HepG2 (cell line): Measurements from ENCODE around the gene NOP9. TPM values are rescaled to one million over a fixed set of nuclear protein-coding genes. Genes with fewer than 3 reads are reported as not detected.
A peak's percentile ranks its signal among the peaks of the same experiment; 100 is the strongest.

Experiments used
- ARNTL ChIP-seq: sonication (generic); formaldehyde crosslinking; IDR thresholded peaks from 2 replicates; pipeline ENCODE4 v1.4.0; 2020; ENCODE audit warnings: mild to moderate bottlenecking, missing genetic modification reagents
- FOXM1 ChIP-seq: sonication (generic); formaldehyde crosslinking; IDR thresholded peaks from 2 replicates; pipeline ENCODE4 v1.5.0; 2020; ENCODE audit warnings: missing genetic modification reagents
- GATA4 ChIP-seq: sonication (generic); IDR thresholded peaks from 2 replicates; pipeline ENCODE4 v1.6.1; 2016; ENCODE audit warnings: antibody characterized with exemption, low read depth, borderline replicate concordance
- HNRNPUL1 ChIP-seq: fragments of 200-400 bp; formaldehyde crosslinking; IDR thresholded peaks from 2 replicates; pipeline ENCODE4 v1.6.1; 2017; ENCODE audit warnings: low read depth, mild to moderate bottlenecking, low read length, moderate library complexity
- KLF9 ChIP-seq: IDR thresholded peaks from 2 replicates; pipeline ENCODE4 v1.6.1; 2016; ENCODE audit warnings: low read depth
- POGZ ChIP-seq: sonication (generic); formaldehyde crosslinking; IDR thresholded peaks from 2 replicates; pipeline ENCODE4 v1.4.0; 2020; ENCODE audit warnings: mild to moderate bottlenecking, missing genetic modification reagents
- REXO4 ChIP-seq: sonication (generic); formaldehyde crosslinking; IDR thresholded peaks from 2 replicates; pipeline ENCODE4 v1.8.0; 2022; ENCODE audit warnings: missing genetic modification reagents, mild to moderate bottlenecking, borderline replicate concordance
- RXRB ChIP-seq: IDR thresholded peaks from 2 replicates; pipeline ENCODE4 v1.6.1; 2016; ENCODE audit warnings: borderline replicate concordance, missing genetic modification reagents, missing compliant biosample characterization
- SALL1 ChIP-seq: sonication (generic); formaldehyde crosslinking; IDR thresholded peaks from 2 replicates; pipeline ENCODE4 v1.8.0; 2022; ENCODE audit warnings: mild to moderate bottlenecking, missing genetic modification reagents
- SETDB1 ChIP-seq: sonication (generic); formaldehyde crosslinking; IDR thresholded peaks from 2 replicates; pipeline ENCODE4 v1.5.1; 2020; ENCODE audit warnings: missing genetic modification reagents, mild to moderate bottlenecking, borderline replicate concordance
- SOX6 ChIP-seq, 2 experiments: fragments of 450-650 bp in 1 of 2; sonication (generic) in 1 of 2; formaldehyde crosslinking in 1 of 2; IDR thresholded peaks; 2 replicates each; pipeline versions ENCODE4 v1.4.0 to v1.6.1; 2017 to 2020; ENCODE audit warnings: antibody characterized with exemption in 1 of 2, mild to moderate bottlenecking in 1 of 2, missing genetic modification reagents in 1 of 2
- TCF7L2 ChIP-seq: IDR thresholded peaks from 2 replicates; pipeline ENCODE4 v1.6.1; 2011; ENCODE audit warnings: mild to moderate bottlenecking, low read depth, low read length, moderate library complexity
- ZNF501 ChIP-seq: sonication (generic); formaldehyde crosslinking; IDR thresholded peaks from 2 replicates; pipeline ENCODE4 v1.5.1; 2020; ENCODE audit warnings: mild to moderate bottlenecking, moderate library complexity, missing genetic modification reagents
- ZNF577 ChIP-seq: sonication (generic); formaldehyde crosslinking; IDR thresholded peaks from 2 replicates; pipeline ENCODE4 v1.4.0; 2020; ENCODE audit warnings: mild to moderate bottlenecking, low read depth, missing genetic modification reagents, borderline replicate concordance
- polyA plus RNA-seq, 8 experiments: library from polyadenylated mRNA; depleted of rRNA in 3 of 8; stranded (reverse) in 7 of 8; unstranded in 1 of 8; fragments of >200 nt; fragmentation: Illumina TruSeq in 4 of 8; extraction: Trizol in 4 of 8; gene quantifications; 2 replicates each; pipeline versions ENCODE4 v1.2.1 to v1.2.3, GENCODE V29; 2011 to 2016; ENCODE audit warnings: low read depth in 4 of 8, missing spikeins in 1 of 8, mixed read lengths in 1 of 8; ENCODE audit not compliant: insufficient read depth in 1 of 8
- total RNA-seq, 5 experiments: library from RNA; depleted of rRNA; stranded (reverse); fragments of >200 nt; fragmentation: Illumina TruSeq; extraction: Trizol; gene quantifications; 2 replicates each; pipeline ENCODE4 v1.2.3, GENCODE V29; 2016; ENCODE audit warnings: low read depth in 1 of 5
- TF ChIP-seq, protein P1 (sequence below): sonication (generic); formaldehyde crosslinking; IDR thresholded peaks from 2 replicates; pipeline ENCODE4 v1.5.1; 2020; ENCODE audit warnings: missing genetic modification reagents, mild to moderate bottlenecking, borderline replicate concordance
- TF ChIP-seq, protein P2 (sequence below): sonication (generic); formaldehyde crosslinking; IDR thresholded peaks from 2 replicates; pipeline ENCODE4 v1.8.1; 2022; ENCODE audit warnings: mild to moderate bottlenecking, missing genetic modification reagents
- TF ChIP-seq, protein P3 (sequence below): sonication (generic); formaldehyde crosslinking; IDR thresholded peaks from 2 replicates; pipeline ENCODE4 v1.4.0; 2020; ENCODE audit warnings: missing genetic modification reagents
- TF ChIP-seq, protein P4 (sequence below): IDR thresholded peaks from 2 replicates; pipeline ENCODE4 v1.6.1; 2016
- TF ChIP-seq, protein P5 (sequence below): sonication (generic); formaldehyde crosslinking; IDR thresholded peaks from 2 replicates; pipeline ENCODE4 v1.5.0; 2020; ENCODE audit warnings: mild to moderate bottlenecking, missing genetic modification reagents

Gene NOP9
- total and polyA plus RNA-seq, 2 of the 13 experiments (the other 11 are each of a cell fraction or from before 2014, with no cell fraction given): 24.5 to 61.6 TPM

DNA sequence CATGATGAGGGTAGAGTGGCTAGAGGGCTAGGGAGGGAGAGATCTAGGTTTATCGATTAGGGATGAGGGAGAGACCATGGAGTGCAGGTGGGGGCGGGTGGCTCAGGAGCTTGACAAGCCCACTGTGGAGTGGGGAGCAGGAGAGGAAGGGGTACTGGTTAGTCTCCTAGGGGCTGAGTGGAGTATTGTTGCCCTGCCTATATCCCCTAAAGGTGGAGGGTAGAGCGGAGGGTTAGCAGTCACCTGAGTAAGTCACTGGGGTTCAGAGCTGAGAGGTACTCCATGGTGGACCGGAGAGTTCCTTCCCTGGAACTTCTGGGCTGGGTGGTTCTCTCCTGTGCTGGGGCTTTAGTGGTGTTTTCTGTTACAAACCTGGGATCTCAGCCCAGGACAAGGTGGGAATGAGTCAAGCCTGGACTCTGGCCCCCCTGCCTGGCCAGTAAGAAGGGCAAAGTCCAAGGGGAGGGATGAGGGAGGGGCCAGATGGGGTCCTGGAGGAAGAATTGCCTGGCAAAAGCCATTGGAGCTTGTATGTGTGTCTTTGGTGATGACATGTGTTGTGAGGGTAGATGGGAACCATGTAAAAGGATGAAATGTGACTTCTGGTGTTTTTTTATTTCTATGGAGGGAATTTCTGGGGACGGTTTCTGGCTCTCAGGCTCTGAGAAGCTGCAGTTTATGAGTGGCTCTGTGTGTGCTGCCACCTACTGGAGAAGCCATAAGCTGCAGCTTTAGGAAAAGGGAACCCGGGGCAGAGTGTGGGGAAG is 8.1 kb downstream of the NOP9 start, which contains the start of gene CIDEB (continued):
- TF ChIP-seq, protein P1, sequence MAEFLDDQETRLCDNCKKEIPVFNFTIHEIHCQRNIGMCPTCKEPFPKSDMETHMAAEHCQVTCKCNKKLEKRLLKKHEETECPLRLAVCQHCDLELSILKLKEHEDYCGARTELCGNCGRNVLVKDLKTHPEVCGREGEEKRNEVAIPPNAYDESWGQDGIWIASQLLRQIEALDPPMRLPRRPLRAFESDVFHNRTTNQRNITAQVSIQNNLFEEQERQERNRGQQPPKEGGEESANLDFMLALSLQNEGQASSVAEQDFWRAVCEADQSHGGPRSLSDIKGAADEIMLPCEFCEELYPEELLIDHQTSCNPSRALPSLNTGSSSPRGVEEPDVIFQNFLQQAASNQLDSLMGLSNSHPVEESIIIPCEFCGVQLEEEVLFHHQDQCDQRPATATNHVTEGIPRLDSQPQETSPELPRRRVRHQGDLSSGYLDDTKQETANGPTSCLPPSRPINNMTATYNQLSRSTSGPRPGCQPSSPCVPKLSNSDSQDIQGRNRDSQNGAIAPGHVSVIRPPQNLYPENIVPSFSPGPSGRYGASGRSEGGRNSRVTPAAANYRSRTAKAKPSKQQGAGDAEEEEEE (CRISPR knock-in tag): peak; percentile 48; the same call in 1 of the 2 replicates
- TF ChIP-seq ZNF577 (CRISPR knock-in tag) (no peak), FOXM1 (CRISPR knock-in tag) (no peak), KLF9 (CRISPR knock-in tag) (peak; percentile 90), GATA4 (peak; percentile 80; the same call in 1 of the 2 replicates), REXO4 (CRISPR knock-in tag) (no peak), HNRNPUL1 (no peak), SOX6 (IDR thresholded peaks at IDR 0.05) (no peak), SOX6 (CRISPR knock-in tag; IDR thresholded peaks at IDR 0.05) (peak; percentile 91), POGZ (CRISPR knock-in tag) (peak; percentile 88), SETDB1 (CRISPR knock-in tag) (no peak), ARNTL (CRISPR knock-in tag) (peak; percentile 84), ZNF501 (peak; percentile 96), SALL1 (CRISPR knock-in tag) (peak; percentile 96), RXRB (CRISPR knock-in tag) (peak; percentile 93), TCF7L2 (no peak)
- TF ChIP-seq, protein P2, sequence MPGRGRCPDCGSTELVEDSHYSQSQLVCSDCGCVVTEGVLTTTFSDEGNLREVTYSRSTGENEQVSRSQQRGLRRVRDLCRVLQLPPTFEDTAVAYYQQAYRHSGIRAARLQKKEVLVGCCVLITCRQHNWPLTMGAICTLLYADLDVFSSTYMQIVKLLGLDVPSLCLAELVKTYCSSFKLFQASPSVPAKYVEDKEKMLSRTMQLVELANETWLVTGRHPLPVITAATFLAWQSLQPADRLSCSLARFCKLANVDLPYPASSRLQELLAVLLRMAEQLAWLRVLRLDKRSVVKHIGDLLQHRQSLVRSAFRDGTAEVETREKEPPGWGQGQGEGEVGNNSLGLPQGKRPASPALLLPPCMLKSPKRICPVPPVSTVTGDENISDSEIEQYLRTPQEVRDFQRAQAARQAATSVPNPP (CRISPR knock-in tag): no peak
- TF ChIP-seq, protein P3, sequence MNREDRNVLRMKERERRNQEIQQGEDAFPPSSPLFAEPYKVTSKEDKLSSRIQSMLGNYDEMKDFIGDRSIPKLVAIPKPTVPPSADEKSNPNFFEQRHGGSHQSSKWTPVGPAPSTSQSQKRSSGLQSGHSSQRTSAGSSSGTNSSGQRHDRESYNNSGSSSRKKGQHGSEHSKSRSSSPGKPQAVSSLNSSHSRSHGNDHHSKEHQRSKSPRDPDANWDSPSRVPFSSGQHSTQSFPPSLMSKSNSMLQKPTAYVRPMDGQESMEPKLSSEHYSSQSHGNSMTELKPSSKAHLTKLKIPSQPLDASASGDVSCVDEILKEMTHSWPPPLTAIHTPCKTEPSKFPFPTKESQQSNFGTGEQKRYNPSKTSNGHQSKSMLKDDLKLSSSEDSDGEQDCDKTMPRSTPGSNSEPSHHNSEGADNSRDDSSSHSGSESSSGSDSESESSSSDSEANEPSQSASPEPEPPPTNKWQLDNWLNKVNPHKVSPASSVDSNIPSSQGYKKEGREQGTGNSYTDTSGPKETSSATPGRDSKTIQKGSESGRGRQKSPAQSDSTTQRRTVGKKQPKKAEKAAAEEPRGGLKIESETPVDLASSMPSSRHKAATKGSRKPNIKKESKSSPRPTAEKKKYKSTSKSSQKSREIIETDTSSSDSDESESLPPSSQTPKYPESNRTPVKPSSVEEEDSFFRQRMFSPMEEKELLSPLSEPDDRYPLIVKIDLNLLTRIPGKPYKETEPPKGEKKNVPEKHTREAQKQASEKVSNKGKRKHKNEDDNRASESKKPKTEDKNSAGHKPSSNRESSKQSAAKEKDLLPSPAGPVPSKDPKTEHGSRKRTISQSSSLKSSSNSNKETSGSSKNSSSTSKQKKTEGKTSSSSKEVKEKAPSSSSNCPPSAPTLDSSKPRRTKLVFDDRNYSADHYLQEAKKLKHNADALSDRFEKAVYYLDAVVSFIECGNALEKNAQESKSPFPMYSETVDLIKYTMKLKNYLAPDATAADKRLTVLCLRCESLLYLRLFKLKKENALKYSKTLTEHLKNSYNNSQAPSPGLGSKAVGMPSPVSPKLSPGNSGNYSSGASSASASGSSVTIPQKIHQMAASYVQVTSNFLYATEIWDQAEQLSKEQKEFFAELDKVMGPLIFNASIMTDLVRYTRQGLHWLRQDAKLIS (CRISPR knock-in tag): 0 out of 2 replicates have a peak, but pooled peaks have one; percentile 12
- TF ChIP-seq, protein P4, sequence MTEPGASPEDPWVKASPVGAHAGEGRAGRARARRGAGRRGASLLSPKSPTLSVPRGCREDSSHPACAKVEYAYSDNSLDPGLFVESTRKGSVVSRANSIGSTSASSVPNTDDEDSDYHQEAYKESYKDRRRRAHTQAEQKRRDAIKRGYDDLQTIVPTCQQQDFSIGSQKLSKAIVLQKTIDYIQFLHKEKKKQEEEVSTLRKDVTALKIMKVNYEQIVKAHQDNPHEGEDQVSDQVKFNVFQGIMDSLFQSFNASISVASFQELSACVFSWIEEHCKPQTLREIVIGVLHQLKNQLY (CRISPR knock-in tag): peak; percentile 75
- TF ChIP-seq, protein P5, sequence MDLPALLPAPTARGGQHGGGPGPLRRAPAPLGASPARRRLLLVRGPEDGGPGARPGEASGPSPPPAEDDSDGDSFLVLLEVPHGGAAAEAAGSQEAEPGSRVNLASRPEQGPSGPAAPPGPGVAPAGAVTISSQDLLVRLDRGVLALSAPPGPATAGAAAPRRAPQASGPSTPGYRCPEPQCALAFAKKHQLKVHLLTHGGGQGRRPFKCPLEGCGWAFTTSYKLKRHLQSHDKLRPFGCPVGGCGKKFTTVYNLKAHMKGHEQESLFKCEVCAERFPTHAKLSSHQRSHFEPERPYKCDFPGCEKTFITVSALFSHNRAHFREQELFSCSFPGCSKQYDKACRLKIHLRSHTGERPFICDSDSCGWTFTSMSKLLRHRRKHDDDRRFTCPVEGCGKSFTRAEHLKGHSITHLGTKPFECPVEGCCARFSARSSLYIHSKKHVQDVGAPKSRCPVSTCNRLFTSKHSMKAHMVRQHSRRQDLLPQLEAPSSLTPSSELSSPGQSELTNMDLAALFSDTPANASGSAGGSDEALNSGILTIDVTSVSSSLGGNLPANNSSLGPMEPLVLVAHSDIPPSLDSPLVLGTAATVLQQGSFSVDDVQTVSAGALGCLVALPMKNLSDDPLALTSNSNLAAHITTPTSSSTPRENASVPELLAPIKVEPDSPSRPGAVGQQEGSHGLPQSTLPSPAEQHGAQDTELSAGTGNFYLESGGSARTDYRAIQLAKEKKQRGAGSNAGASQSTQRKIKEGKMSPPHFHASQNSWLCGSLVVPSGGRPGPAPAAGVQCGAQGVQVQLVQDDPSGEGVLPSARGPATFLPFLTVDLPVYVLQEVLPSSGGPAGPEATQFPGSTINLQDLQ (CRISPR knock-in tag): no peak
